Activated naive CD4-positive, alpha-beta T cell treated with anti-CD3 and anti-CD28 coated beads, Interleukin-2, amount 50 U/mL, for 72 hours (primary cell): ENCODE measurements around the gene SBK2. TPM values are rescaled to one million over a fixed set of nuclear protein-coding genes. Genes with fewer than 3 reads are reported as not detected.
"Not testable (repeated sequence)": the region's sequence is repeated elsewhere in the genome, so short reads cannot be mapped to it uniquely, and the experiment has no call there.

ENCODE experiments used
- ATAC-seq, 2 donors: fragments of 150-1000 bp; cut with Tn5 transposase; 2 replicates each; pipeline ENCODE4 v1.10.0; 2021; ENCODE audit warnings: mild to moderate bottlenecking in 2 of 2, moderate library complexity in 2 of 2
- DNase-seq, 2 donors: peaks; one replicate each; pipeline ENCODE4 v3.0.0; 2021 to 2022; ENCODE audit warnings: low spot score in 2 of 2
- H3K27ac Mint-ChIP-seq, 2 donors: one replicate each; pipeline ENCODE4 v1.8.0; 2022; ENCODE audit warnings: mild to moderate bottlenecking in 2 of 2, mixed read lengths in 2 of 2
- H3K36me3 Mint-ChIP-seq, 2 donors: one replicate each; pipeline ENCODE4 v1.8.0; 2022; ENCODE audit warnings: mixed read lengths in 2 of 2
- H3K9me3 Mint-ChIP-seq, 2 donors: one replicate each; pipeline ENCODE4 v1.8.0; 2022; ENCODE audit warnings: mixed read lengths in 2 of 2
- total RNA-seq, 2 donors: library from RNA; stranded (reverse); gene quantifications; one replicate each; pipeline ENCODE4 v1.2.3, GENCODE V29; 2022

SBK2 gene
- total RNA-seq = not detected

DNA sequence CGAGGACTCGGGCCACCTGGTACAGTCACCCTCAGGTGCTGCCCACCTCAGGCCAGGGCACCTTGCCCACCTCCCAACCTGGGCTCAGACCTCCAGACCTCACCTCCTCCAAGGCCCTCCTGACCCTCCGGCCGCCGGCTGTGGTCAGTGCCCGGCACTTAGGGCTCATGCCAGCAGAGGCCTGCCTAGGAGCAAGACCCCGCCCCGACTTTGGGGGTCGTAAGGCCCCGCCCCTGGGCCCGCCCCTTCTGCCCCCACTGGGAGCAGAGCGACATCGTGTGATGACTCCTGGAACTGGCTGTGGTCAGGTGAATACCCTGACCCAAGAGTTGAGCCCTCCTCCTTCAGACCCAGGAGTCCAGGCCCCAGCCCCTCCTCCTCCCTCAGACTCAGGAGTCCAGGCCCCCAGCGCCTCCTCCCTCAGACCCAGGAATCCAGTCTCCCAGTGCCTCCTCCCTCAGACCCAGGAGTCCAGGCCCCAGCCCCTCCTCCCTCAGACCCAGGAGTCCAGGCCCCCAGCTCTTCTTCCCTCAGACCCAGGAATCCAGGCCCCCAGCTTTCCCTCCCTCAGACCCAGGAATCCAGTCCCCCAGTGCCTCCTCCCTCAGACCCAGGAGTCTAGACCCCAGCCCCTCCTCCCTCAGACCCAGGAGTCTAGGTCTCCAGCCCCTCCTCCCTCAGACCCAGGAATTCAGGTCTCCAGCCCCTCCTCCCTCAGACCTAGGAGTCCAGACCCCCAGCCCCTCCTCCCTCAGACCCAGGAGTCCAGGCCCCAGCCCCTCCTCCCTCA is at the start of gene SBK2:
Gene SBK2, minus strand, starts transcription at position 183 of the 790 bp plus-strand sequence. CDS start 839 bp downstream, outside the sequence.
- Mint-ChIP-seq H3K36me3 (no peaks in the 10 kb centered on the region), H3K27ac (no peak within 1 kb of the TSS), H3K9me3 (no peaks in the 10 kb centered on the region)
- DNase-seq (no peak), ATAC-seq (no peak)

- peak in 1 of 2 donors; percentile 46 for DNase-seq
- Mint-ChIP-seq H3K36me3 (no peaks in the 10 kb centered on the region), H3K9me3 (no peaks in the 10 kb centered on the region), H3K27ac (peak overlapping the region in 1 of 2 donors; percentile 4)
- ATAC-seq = peak; percentile 21 to 54
Measured at GRCh38 chr19:55585658-55586339, 48.9 kb upstream of the SBK2 start.

DNA sequence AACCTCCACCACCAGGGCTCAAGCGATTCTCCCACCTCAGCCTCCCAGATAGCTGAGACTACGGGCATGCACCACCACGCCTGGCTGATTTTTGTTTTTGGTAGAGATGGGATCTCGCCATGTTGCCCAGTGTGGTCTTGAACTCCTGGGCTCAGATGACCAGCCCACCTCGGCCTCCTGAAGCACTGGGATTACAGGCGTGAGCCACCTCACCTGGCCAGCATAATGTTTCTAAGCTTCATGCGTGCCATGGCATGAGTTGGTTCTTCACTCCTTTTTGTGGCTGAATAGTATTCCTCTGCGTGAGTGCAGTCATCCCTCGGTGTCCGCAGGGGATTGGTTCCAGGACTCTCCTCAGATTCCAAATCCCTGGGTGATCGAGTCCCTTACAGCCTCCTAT is 47.9 kb upstream of the SBK2 start:
- no peak overlapping the region for H3K27ac Mint-ChIP-seq
- H3K9me3 Mint-ChIP-seq = no peaks in the 10 kb centered on the region
- ATAC-seq (no peak), DNase-seq (no peak)
- peaks cover 3% of the 10 kb centered on the region in 2 donors for H3K36me3 Mint-ChIP-seq

DNA sequence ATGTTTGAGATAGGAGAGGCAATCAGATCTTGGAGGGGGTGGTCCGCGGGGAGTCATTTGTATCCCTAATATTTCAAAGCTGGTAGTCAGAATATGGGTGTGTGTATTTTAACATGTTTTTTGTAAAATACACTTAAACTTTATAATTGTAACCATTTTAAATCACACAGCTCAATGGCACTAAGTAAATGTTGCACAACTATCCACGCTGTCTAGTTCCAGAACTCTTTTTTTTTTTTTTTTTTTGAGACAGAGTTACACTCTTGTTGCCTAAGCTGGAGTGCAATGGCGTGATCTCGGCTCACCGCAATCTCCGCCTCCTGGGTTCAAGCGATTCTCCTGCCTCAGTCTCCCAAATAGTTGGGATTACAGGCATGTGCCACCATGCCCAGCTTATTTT is 47.0 kb upstream of the SBK2 start:
- not testable (repeated sequence) for H3K36me3 Mint-ChIP-seq, DNase-seq, H3K27ac Mint-ChIP-seq, H3K9me3 Mint-ChIP-seq, ATAC-seq

DNA sequence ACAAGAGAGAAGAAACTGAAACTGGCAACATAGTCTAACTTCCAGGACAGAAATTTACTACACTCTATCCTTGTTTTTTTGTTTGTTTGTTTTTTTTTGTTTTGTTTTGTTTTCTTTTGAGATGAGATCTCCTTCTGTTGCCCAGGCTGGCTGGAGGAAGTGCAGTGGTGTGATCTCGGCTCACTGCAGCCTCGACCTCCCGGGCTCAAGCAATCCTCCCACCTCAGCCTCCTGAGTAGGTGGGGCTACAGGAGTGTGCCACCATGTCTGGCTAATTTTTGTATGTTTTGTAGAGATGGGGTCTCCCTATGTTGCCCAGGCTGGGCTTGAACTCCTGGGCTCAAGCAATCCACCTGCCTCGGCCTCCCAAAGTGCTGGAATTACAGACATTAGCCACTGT is 45.4 kb upstream of the SBK2 start:
- peaks cover 8 to 11% of the 10 kb centered on the region in 2 donors for H3K36me3 Mint-ChIP-seq
- not testable (repeated sequence) for ATAC-seq, H3K9me3 Mint-ChIP-seq, DNase-seq
- peak overlapping the region in 1 of 2 donors; percentile 96 for H3K27ac Mint-ChIP-seq

DNA sequence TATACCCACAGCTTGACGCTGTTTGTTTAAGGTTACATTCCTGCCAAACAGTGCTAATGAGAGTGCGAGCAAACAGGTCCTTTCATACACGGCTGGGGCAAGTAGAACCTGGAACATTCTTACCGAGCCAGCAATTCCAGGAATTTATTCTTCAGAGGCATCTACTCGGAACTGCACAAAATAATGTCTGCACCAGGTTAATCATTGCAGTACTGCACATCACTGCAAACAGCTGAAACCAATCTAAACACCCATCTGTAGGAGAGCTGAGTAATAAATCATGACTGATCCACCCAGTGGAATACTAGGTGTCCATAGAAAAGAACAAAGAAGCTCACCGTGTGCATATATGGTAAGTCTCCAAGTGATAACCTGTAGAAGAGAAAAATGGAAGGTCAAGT is 44.9 kb upstream of the SBK2 start:
- Mint-ChIP-seq H3K36me3 (peaks cover 8 to 16% of the 10 kb centered on the region in 2 donors), H3K9me3 (no peaks in the 10 kb centered on the region), H3K27ac (peak overlapping the region in 1 of 2 donors; percentile 96)
- DNase-seq (no peak), ATAC-seq (no peak)

- Mint-ChIP-seq H3K27ac (peak overlapping the region; percentile 38 to 96), H3K9me3 (no peaks in the 10 kb centered on the region), H3K36me3 (peaks cover 8 to 19% of the 10 kb centered on the region in 2 donors)
- DNase-seq = no peak
- no peak for ATAC-seq
Measured at GRCh38 chr19:55581145-55581822, 44.4 kb upstream of the SBK2 start.

DNA sequence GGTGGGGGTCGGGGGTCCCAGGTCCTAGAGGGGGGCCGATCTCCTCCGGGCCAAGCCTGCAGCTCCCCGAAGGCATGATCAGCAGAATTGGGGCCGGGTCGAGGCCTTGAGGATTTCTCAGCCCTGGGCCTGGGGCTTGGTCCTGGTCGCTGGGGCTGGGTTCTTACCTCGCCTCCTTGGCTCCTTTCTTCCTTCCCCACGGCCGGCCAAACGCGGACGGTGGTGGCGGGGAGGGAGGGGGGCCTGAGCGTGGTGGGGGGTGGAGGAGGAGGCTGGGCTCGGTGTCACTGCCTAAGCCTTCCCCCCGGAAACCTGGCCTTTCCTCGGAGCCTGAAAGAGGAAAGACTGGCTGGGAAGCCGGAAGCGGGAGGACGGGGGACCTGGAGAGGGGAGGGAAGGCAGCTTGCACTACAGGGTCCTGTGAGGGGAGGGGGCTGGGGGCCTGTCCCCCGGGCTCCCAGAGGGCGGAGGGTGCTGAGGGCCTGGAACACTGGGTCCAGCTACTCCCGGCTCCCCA is 43.8 kb upstream of the SBK2 start, which contains the start of gene ZNF579:
Gene ZNF579, minus strand, starts transcription at position 221 of the 517 bp plus-strand sequence. CDS start 1,209 bp downstream, outside the sequence.
- DNase-seq (peak; percentile 58 to 80), ATAC-seq (peak; percentile 69 to 78)
- Mint-ChIP-seq H3K36me3 (peaks cover 8 to 19% of the 10 kb centered on the region in 2 donors), H3K9me3 (no peaks in the 10 kb centered on the region), H3K27ac (peak within 1 kb of the TSS; percentile 77 to 96)

GRCh38 chr19:55579766-55580621 is 43.1 kb upstream of the SBK2 start:
- ATAC-seq = peak; percentile 51 to 53
- H3K36me3 Mint-ChIP-seq = peaks cover 8 to 19% of the 10 kb centered on the region in 2 donors
- no peaks in the 10 kb centered on the region for H3K9me3 Mint-ChIP-seq
- H3K27ac Mint-ChIP-seq = peak overlapping the region; percentile 73 to 96
- no peak for DNase-seq

DNA sequence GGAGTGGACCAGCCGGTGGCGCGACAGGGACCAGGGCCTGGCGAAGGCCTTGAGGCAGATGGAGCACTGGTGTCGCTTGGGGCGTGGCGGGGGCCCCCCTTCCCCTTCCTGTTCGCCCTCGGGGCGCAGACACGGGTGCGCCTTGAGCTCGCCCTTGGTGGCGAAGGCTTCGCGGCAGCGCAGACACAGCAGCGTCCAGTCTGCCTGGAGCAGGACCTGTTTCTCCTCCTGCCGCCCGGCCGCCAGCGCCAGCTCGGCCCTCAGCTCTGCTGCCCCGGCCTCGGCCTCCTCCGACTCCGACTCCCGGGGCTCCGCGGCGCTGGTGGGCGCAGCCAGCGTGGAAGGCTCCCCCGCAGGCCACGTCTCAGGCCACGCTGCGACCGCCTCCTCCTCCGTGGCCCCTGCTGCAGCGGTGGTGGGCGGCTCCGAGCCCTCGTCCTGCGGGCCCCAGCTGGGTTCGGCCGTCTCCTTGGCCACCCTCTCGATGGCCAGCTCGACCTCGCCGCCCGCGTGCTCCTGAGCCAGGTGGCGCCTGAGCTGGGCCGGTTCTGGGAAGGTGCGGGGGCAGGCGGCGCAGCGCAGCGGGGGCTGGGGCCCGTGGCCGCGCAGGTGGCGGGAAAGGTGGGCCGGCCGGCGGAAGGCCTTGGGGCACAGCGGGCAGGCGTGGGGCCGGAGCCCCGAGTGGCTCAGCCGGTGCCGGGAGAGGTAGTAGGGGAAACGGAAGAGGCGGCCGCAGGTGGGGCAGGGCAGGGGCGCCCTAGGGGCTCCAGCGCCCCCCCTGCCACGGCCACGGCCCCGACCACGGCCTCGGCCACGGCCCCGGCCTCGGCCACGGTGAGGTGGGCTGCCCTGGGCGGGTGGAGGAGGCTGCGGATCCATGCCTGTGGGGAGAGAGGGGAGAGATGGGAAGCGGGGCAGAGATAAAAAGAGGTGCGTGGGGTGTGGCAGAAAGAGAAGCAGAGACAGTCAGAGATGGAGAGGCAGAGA is 42.1 kb upstream of the SBK2 start:
- H3K9me3 Mint-ChIP-seq = no peaks in the 10 kb centered on the region
- ATAC-seq (no peak), DNase-seq (no peak)
- peaks cover 8 to 19% of the 10 kb centered on the region in 2 donors for H3K36me3 Mint-ChIP-seq
- peak overlapping the region in 1 of 2 donors; percentile 96 for H3K27ac Mint-ChIP-seq

GRCh38 chr19:55578031-55578760 is 41.3 kb upstream of the SBK2 start:
- Mint-ChIP-seq H3K36me3 (peaks cover 8 to 19% of the 10 kb centered on the region in 2 donors), H3K27ac (no peak overlapping the region), H3K9me3 (no peaks in the 10 kb centered on the region)
- DNase-seq (no peak), ATAC-seq (no peak)

GRCh38 chr19:55576746-55577145 is 39.8 kb upstream of the SBK2 start:
- ATAC-seq (no peak), DNase-seq (no peak)
- Mint-ChIP-seq H3K27ac (no peak overlapping the region), H3K36me3 (peaks cover 8 to 19% of the 10 kb centered on the region in 2 donors), H3K9me3 (no peaks in the 10 kb centered on the region)

- not testable (repeated sequence) for H3K27ac Mint-ChIP-seq, H3K9me3 Mint-ChIP-seq, DNase-seq, ATAC-seq
- peaks cover 0 to 12% of the 10 kb centered on the region in 2 donors for H3K36me3 Mint-ChIP-seq
Measured at GRCh38 chr19:55573929-55574328, 37.0 kb upstream of the SBK2 start.

- H3K36me3 Mint-ChIP-seq, DNase-seq, ATAC-seq, H3K27ac Mint-ChIP-seq, H3K9me3 Mint-ChIP-seq: not testable (repeated sequence)
Measured at GRCh38 chr19:55569477-55569876, 32.5 kb upstream of the SBK2 start.
